CD14-positive monocyte (primary cell): ENCODE data around the gene LYG2. TPM values are rescaled to one million over a fixed set of nuclear protein-coding genes. Genes with fewer than 3 reads are reported as not detected.

Experiments used
- polyA plus RNA-seq, 3 donors: library from polyadenylated mRNA; depleted of rRNA in 1 of 3; unstranded in 2 of 3; stranded (reverse) in 1 of 3; fragments of 300-500 nt in 2 of 3; fragments of >200 nt in 1 of 3; fragmentation: Illumina TruSeq in 2 of 3; gene quantifications; 1 replicate in 2 of 3; 2 replicates in 1 of 3; pipeline ENCODE4 v1.2.3, GENCODE V29; 2012 to 2021
- small RNA-seq: library from RNA; depleted of rRNA; stranded (forward); fragments of <200 nt; gene quantifications from one replicate; pipeline ENCODE3, GENCODE V24; 2012; ENCODE audit warnings: low read depth; ENCODE audit not compliant: insufficient read length

The LYG2 gene
- polyA plus RNA-seq, 3 donors, result not detected

Small RNA genes within 50 kb of the gene (small RNA-seq; reads per million reads assigned to genes)
- not detected for gene AC092587.1

Other genes starting within 250 kb of the LYG2 start
- gene C2orf15, start 114.0 kb downstream of the LYG2 start, polyA plus RNA-seq, result under 1 TPM; 0.09 to 0.29 (median 0.11) TPM
- gene TSGA10, start 100.7 kb downstream of the LYG2 start, polyA plus RNA-seq, result 1 to 10 TPM in 1 of 3 donors, under 1 TPM in 2; 0.32 to 2.2 (median 0.79) TPM
- gene LIPT1, start 100.7 kb downstream of the LYG2 start, polyA plus RNA-seq, result 1 to 10 TPM; 6.1 to 8.2 (median 7.5) TPM
- gene MITD1, start 74.6 kb downstream of the LYG2 start, polyA plus RNA-seq, result 10 to 100 TPM; 24.9 to 33.8 (median 25.4) TPM
- 10 to 100 TPM in 1 of 3 donors, 1 to 10 TPM in 2; 6.3 to 14.2 (median 9.7) TPM for gene MRPL30, start 74.5 kb downstream of the LYG2 start, polyA plus RNA-seq
- gene LYG1, start 45.5 kb upstream of the LYG2 start, polyA plus RNA-seq, result 1 to 10 TPM in 1 of 3 donors, under 1 TPM in 1, not detected in 1; 0.29 to 5.6 TPM
- gene TXNDC9, start 80.7 kb upstream of the LYG2 start, polyA plus RNA-seq, result 10 to 100 TPM in 2 of 3 donors, 1 to 10 TPM in 1; 8.8 to 45.6 (median 40.3) TPM
- gene EIF5B, start 81.7 kb upstream of the LYG2 start, polyA plus RNA-seq, result 1 to 10 TPM in 2 of 3 donors, under 1 TPM in 1; 0.58 to 3.2 (median 1.5) TPM
- gene REV1, start 234.4 kb upstream of the LYG2 start, polyA plus RNA-seq, result 10 to 100 TPM in 1 of 3 donors, 1 to 10 TPM in 2; 6.5 to 39.9 (median 9.5) TPM